GM19468 (cell line): ENCODE results near the gene M1AP.

Source experiments
- ATAC-seq: cut with Tn5 transposase; IDR thresholded peaks from one replicate; pipeline ENCODE4 v1.9.1; 2021; ENCODE audit warnings: mild to moderate bottlenecking, moderate library complexity, moderate number of reproducible peaks; ENCODE audit not compliant: unreplicated experiment; ENCODE audit errors: extremely low read depth

M1AP gene

DNA sequence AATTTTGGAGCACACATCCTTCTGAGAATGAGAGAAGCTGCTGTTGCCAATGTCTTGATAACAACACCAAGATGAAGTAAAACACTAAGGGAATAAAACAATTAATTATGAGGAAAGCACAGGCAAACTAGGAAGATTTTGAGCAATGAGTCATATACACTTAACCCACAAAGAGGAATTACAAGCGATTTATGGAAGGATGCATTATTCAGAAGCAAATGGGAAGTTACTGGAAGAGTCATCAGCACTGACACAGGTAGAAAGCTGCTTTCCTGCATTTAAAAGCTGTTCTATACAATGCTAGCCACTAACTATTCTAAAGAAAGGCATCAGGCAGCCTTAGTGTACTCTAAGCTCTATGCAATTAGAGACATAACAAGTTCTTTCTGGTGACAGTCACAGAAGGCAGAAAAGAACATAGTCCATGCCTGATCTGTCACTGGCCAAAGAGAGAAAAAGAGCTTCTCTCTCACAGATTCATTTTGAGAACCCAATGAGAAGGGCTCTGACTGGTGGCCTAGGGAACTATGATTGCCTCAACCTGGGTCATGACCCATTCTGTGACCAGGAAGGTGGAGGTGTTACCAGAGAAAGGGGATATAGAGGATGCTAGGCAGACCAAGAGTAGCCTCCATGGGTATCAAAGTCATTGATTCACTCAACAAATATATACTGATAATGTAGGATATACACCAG lies 45.4 kb downstream of the M1AP start:
- no peak for ATAC-seq

DNA sequence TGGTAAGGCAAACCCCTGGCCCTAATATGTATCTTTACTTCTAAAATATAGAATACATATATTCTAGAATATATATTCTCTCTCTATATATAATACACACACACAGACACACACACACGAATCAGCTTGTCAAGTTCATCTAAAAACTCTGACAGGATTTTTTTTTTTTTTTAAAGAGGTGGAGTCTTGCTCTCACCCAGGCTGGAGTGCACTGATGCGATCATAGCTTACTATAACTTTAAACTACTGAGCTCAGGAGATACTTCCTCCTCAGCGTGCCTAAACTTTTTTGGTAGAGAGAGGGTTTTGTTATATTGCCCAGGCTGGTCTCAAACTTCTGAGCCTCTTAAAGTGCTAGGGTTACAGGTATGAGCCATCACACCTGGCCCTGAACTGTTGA lies 48.5 kb downstream of the M1AP start:
- ATAC-seq: no peak

DNA sequence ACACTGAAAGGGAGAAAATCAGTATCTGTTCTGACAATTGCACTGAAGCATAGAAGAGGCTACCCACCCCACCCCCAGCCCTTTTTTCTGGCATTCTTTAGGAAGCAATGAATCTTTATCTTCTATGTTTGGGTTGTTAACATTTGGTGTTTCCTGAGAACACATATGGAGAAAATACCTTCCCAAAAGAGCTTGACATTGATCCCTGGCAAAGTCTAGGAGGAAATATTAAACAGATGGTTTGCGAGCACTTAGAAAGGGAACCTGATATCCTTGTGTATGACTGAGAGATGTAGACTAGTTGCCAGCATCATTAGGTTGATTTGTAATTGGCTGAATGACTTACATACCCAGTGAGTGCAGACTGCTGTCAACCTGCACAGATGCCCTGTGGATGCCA lies 50.7 kb downstream of the M1AP start:
- ATAC-seq: no peak

DNA sequence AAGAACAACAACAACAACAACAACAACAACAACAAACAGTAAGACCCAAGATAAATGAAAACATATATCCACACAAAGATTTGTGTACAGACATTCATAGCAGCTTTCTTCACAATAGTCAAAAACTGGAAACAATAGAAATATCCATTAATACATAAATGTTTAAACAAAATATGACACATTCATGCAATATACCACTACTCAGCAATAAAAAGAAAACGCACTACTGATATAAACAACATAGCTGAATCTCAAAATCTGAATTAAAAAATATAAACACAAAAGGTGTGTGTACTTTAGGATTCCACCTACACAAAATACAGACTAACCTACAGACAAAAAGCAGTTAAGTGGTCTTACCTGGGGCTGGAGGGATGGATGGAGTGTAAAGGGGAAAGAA lies 51.5 kb downstream of the M1AP start:
- no peak for ATAC-seq

DNA sequence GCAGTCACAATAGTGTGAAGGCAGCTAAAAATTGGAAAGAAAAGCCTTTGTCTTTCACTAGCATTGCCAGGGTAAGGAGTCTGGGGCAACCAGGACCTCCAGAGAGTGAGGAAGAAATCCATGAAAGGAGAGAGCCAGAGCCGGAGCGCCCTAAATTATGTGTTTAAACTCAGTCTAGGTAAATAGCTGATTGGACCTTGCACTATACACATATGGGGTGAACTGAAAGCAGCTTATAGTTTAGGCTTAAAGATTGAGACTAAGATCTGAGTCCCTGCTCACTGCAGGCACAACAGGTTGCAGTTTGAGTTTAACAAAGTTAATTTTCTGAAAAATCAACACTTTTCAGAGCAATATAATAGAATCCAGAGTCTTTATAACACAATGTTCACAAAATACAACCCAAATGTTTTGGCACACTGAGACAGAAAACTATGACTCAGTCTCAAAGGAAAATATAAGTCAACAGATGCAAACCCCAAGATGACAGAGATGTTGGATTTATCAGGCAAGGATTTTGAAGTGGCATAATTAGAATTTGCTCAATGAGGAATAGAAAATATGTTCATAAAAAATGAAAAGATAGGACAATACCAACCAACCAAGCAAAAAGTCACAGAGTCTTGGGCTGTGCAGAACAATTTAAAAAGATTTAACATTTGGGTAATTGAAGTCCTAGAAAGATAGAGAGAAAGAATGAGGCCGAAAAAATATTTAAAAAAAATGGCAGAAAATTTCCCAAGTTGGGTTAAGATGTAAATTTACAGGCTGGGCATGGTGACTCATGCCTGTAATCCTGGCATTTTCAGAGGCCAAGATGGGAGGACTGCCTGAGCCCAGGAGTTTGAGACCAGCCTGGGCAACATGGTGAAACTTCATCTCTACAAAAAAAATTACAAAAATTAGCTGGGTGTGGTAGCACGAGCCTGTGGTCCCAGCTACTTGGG lies 54.0 kb downstream of the M1AP start:
- ATAC-seq: no peak

DNA sequence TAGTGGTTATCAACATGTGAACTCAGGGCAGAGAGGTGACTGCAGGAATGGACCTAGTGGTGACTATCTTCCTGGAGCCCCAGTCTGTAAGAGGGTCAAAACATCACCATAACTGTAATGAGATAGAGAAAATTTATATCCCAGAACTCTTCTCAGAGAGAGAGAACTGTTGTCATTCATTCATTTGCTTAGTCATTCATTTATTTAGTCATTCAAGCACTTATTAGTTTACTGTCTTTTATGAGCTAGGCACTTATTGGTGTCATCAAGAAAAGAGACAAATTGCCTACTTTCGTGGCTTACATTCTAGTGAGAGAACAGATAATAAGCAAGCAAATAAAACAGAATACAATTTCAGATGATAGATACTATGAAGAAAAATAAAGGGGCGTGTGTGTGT lies 59.5 kb downstream of the M1AP start:
- no peak for ATAC-seq

DNA sequence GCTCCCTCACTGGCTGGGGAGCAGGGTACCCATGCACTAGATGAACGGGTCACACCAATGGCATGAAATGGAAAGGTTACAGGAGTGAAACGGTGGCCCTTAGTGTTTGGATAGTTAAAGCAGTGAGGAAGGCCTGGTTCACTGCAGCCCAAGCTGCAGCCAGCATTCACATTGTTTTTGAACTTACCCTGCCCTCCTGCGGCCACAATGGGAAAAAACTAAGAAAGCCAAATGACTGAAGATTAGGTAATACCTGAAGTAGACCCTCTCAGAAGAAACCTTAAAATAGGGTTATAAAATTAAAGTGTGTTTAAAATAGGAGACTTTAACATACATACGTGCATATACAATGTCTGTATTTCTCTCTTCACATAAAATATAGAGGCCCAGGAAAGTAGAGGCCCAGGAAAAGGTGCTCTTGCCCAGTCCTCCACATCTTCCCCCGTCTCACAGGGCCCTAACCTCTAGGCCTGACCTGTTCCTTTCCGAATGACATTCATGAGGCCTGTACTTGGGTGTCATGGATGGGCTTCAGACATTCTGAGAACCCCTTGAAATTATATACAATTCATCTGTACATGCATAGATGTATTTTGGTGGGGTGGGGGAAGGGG lies 60.4 kb downstream of the M1AP start:
- peak; percentile 15 for ATAC-seq

DNA sequence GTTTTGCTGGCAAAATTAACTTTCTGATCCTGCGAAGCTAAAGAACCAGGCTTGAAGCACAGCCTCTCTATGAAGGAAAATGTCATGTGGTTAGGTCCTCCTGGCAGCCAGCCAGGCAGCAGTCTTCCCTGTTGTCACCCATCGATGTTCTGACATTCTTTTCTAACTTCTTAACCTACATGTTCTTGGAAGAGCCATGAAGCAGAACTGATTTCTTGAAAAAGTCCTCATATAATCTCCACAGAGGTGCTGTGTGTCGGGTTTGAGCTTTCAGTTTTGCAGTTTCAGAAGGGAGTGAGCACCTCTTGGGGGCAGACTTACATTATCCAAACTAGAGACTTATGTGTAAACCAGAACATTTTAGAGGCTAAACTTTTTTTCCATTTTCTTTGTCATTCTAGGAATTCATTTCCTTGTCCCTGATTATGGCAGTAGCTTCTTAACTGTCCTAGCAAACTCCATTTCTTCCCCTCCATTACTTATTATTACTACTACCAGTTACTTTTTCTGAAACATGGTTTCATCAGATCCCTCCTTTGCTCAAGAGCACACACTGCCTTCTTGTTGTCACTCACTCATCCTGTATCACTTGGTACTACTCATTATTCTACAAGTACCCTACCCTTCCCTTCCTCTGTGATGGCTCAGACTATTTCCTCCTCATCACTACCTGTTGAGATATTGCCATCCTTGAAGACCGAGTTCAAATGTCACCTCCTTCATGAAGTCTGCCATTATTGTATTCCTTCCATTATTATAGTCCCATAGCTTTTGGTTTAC lies 62.5 kb downstream of the M1AP start:
- ATAC-seq: no peak

DNA sequence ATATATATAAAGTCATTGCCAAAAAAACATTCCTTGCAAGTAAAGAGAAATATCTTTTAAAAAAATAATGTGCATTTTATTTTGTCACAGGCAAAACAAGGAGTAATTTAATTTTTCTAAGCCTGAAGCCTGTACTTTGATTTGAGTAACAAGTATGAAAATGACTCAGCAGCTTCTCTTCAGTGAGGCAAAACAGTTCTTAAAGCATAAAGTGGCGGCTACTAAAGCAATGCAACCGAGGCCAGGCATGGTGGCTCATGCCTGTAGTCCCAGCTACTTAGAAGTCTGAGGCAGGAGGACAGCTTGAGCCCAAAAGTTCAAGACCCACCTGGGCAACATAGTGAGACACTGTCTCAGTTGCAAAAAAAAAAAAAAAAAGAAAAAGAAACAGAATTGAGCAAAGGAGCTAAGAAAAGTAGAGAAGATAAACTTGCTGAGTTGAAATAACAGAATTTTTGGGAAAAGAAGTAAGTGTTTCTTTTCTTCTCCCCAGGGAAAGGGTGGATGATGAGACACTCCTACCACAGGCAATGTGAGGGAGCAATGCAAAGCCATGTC lies 64.0 kb downstream of the M1AP start:
- no peak for ATAC-seq

DNA sequence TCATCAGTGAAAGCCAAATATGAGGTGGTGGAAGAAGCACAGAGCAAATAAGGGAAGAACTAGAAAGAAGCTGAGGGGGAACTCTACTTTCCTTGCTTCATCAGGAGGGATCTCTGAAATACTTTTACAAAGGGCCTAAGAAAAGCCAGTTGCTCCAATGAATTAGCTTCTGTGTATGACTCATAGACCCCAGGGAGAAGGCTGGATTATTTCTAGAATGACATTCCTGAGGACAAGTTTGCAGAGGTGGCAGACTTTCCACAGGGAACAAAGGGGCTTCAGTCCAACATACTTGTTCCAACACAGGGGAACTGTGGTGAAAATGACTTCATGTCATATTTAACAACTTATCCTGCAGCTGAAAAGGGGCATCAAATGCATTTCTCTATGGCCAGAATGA lies 64.6 kb downstream of the M1AP start:
- ATAC-seq: no peak

DNA sequence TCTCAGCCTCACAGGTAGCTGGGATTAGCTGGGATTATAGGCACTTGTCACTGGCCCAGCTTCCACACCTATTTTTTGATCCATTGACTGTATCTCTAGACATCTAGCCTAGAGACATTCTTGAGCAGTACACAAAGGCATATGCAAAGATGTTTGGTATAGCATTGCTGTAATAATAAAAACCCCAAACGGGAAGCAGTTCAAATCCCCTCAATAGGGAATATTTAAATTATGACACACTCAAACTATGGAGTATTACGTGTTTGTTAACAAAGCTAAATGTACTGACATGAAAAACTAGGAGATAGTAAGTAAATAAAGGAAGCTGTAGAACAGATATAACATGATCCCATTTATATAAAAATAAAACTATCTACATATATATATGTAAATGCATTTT lies 65.9 kb downstream of the M1AP start:
- no peak for ATAC-seq

DNA sequence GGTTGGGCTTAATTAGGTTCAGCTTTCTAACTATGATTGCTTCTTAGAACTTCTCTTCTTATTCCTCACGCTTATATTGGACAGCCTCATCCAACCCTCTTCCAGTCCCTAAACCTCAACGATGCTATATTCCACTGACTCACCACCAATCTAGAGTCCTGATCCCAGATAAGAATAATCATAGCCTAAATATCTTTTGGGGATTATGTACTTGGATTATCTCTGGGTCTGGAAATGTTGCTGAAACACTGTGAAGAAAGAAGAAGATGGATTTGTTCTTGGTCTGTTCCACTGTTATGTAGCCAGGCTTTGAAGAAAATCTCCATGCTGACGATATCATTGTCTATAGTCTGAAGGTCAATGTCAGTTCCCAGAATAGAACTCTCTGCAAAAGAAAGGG lies 66.7 kb downstream of the M1AP start:
- no peak for ATAC-seq

DNA sequence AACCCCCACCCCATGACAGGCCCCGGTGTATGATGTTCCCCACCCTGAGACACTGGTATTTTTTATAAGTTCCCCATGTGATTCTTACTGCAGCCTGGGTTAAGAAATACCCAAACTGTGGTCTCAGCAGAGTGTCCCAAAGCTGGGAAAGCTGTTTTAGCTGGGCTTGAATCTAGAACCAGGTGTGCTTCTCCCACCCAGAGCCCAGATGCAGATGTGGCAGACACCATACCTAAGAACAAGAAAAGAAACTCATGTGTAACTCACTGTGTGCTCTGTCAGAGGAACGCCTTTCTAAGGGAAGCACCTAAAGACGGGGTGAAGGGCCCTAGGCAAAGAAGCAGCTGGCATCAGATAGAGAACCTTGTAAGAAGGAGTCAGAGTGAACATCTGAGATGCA lies 69.7 kb downstream of the M1AP start:
- ATAC-seq: no peak

DNA sequence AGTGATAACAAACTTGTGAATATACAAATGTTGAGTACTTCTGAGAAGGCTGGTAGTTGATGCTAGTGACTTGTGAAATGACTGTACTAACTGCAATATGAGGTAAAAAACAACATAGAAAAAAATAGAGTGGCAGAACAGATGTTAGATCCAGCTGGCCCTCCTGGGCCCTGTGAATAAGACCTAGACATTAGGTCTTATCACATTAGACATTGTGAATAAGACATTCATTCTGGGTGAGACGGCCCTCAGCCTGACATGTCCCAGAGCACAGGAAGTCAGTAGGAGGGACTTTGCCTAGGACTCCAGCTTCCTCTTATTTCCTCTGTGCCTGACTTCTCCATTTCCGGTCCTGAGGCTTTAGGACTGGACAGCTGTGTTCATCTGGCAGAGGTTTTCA lies 70.7 kb downstream of the M1AP start:
- no peak for ATAC-seq

DNA sequence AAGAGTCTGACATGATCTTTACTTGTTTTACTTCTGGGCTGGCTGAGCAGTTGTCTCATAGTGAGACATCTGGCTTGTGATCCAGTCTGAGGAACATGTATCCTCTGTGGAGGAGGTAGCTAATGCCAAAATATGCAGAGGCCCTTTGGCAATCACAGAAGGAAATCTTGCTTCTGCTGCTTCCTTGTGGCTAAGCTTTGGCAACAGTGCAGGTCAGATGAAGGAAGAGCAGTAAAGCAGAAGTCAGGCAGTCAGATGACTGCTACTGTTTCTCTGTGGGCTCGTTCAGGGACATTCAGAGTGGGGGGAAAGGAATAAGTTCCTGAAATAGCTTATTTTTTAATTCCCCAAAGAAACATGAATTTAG lies 71.3 kb downstream of the M1AP start:
- no peak for ATAC-seq

DNA sequence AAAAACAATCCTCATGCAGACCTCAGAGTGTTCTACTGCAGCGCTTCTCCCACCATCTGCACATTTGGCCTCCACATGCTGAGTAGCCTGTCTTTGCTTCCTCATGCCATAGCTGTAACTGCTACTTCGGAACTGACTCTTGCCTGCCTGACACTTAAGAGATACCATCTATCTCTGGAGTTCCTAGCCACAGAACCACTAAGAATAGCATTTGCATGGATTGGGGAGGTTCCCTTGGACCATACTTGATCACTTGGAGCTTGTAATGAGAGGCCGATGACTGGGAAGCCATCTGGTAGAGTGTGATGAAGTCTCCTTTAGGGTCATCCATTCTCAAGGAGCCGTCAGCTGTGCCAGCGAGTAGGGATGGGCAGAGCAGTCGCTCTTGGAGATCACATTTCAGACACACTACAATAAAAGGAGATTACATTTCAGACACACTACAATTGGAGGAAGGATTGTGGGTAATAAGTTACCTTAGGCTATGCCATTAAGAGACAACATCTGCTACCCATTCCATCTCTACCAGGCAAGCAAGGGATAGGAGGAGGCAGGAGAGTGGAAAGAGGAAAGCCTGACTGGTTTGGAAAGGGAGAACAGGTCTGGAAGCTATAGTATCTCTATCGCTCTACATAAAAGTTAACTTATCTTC lies 71.8 kb downstream of the M1AP start:
- ATAC-seq: no peak

DNA sequence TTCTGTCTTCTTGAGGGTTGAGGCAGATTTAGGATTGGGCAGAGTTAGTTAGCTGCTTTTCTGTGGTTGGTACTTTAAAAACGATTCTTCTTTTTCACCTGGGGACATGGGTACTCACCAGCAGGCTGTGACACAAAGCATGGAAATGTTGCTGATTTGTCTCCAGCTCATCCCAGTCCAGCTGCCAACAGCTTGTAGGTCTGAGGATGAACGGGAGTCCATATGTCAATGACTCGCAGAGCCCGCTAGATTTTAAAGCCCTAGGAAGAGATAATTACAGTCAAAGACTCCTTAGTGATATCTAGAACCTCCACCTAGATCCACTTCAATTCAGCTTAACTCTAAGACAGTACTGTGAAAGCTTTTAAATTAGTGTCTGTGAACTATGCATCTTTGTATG lies 72.8 kb downstream of the M1AP start:
- ATAC-seq: no peak

DNA sequence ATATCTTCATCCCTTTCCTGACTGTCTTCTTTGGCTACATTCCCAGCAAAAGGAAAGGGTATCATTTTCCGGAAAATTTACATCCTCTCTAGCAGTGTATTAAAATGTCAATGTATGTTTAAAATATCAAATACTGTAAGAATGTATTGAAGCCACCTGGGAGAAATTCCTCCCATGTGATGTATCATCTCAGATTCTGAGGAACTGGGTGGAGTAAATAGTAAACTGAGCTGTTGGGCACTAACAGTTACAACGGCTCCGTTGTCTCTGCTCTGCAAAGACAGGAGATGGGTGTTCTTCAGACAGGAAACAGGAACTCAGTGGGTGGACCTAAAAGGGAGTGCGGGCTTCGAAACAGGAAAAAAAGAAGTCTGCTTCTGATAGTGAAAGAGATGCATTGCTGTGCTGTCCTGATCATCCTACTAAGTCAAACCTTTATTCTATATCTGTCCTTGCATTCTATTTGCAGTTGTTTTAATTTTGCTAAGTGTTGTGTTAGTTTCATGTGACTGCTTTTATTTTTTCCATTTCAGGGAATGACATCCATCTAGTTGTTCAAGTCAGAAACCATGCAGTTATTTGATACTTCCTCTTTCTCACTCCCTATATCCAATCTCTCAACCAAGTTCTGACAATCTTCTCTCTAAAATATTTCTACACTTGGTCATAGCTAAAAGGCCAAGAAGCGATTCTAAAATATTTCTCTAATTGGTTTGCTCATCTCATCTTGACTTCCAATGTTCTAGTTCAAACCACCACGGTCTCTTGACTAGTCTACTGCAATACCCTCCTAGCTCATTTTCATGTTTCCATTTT lies 74.2 kb downstream of the M1AP start:
- peak; percentile 28 for ATAC-seq
